GM21360 (cell line): ENCODE measurements around the gene RELL1.
A peak's percentile ranks its signal among the peaks of the same experiment; 100 is the strongest.

Experiments
- ATAC-seq: cut with Tn5 transposase; IDR thresholded peaks from one replicate; pipeline ENCODE4 v1.9.1; 2021; ENCODE audit warnings: mild to moderate bottlenecking, moderate library complexity; ENCODE audit not compliant: unreplicated experiment

Gene RELL1

DNA sequence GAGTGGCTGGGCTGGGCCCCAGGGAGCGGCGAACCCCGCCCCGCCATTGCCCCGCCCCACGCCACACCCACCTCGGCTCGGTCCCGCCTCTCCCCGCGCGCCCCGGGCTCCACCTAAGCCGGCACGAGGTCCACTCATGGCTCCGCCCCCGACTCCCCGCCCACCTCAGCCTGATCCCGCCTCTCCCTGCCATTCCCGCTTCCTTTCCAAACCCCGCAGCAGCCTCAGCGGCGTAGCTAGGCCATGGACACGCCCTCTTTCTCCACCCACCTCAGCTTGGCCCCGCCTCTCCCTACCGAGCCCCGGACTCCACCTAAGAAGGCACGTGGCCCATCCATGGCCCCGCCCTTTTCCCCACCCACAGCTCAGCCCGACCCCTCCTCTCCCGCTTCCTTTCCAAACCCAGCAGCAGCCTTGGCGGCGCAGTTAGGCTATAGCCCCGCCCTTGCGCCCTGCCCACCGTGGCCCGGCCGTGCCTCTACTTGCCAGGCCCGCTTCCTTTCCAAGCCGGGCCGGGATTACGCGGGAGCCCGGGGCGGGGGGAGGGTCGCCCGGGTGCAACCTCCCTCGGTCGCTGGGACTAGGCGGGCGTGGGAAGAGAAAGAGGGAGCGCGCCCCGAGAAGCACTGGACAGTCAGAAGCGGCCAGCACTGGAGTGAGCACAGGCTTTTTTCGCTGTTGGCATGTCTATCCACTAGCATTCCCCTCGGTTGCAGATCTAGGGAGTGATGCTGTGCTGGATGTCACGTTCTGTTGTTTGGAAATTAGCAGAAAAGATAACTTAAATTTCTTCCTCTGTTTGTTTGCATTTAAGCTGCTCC, at the start of gene RELL1:
Gene RELL1, minus strand, starts transcription at position 4 of the 821 bp plus-strand sequence. CDS start 89 bp downstream, outside the sequence.
- ATAC-seq = peak; percentile 81

DNA sequence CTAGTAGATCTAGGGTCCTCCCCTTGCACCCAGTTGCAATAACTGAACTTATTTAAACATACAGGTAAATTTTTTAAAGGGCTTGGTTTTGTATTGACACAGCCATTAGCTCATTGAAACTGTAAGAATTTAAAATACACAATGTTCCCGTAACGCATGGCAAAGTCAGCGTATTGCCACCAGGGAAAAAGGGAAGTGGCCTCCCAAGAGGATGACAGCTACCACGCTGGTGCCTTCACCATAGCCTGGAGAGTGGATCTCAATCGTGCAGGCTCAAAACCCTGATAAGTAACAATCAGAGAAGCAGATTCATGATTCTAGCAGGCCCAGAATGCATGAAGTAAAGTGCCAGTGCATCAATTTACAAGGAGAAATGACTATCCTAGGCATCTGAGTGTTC, 49.4 kb upstream of the RELL1 start:
- no peak for ATAC-seq

DNA sequence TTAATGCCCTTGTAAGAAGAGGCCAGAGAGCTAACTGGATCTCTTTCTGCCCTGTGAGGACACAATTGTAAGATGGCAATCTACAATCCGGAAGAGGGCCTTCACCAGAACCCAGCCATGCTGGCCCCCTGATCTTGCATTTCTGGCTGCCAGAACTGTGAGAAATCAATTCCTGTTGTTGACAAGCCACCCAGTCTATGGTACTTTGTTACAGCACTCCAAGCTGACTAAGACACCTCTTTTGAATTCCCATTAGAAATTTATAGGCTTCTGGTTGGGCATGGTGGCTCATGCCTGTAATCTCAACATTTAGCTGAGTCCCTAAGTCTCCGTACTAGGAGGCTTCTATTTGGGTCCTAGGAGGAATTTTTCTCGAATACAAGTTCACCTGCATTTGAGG, 48.8 kb upstream of the RELL1 start:
- no peak for ATAC-seq

DNA sequence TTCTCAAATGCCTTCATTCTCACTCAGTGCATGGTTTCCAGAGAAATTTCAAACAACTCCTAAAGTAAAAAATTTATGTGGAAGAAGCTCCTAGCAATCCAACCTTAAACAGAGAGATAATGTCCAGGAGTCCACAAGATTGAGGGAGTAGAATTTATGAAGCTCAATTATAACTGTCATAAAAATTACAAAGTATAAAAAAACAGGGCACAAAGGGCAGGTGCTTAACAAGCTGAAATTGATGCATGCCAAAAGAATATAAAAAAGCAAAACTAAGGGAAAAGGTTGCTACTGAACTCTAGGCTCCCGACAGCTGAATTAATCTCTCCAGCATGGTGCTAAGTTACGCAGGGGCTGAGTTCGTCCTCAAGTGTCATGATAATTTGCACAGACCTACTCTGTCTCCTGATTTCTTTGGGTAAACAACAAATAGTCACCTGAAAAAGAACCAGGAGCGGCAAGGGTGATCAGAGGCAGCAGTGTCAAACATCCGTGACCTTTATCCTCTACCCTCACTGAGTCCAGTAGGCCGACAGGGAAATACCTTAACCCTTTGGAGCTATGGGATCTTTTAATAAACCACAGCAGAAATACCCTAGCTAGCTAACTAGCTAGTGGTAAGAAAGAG, 47.2 kb upstream of the RELL1 start:
- ATAC-seq = no peak

DNA sequence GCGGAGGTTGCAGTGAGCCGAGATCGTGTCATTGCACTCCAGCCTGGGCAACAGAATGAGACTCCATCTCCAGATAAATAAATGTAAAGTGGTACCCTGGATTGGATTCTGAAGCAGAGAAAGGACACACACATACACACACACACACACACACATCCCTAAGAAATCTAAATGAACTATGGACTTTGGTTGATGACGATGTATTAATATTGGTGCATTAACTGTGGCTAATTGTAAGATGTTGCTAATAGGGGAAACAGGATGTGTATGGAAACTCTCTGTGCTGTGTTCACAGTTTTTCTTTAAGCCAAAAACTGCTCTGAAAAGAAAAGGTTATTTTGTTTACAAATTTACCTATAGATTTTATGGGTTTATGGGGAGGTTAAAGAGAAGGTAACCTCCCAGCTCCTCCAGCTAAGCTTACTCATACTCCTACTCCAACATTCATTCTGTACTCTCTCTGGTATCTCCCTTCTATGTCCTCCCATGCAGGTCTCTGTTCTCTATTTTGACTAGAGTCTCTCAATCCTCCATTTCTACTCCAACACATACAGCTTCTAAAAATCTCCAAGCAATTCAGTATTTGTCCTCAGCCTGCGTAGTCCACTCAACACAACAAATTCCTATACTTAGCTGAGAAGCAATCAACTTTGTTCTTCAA, 46.5 kb upstream of the RELL1 start:
- peak; percentile 81 for ATAC-seq

- ATAC-seq = no peak
These were observed 43.5 kb upstream of the RELL1 start for GRCh38 chr4:37729649-37730004.

GRCh38 chr4:37728064-37728463, 41.9 kb upstream of the RELL1 start:
- no peak for ATAC-seq

GRCh38 chr4:37727635-37728034, 41.5 kb upstream of the RELL1 start:
- no peak for ATAC-seq

DNA sequence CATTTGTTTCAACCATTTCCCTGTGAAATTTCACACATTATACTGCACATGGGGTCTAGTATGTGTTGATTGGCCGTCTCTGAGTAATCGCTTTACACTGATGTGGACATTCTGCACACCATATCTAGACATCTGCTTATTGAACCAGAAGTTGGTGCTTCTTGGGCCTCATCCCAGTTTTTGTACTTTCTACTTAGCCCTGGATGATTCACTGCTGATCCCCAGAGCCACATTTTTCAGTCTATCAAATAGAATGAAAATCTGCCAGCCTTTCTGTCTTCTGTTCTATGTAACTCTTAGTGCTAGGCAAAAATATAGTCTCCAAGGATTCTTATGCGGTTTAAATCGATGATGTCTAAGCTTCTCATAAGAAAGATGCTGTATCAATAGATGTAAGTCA, 40.5 kb upstream of the RELL1 start:
- ATAC-seq = no peak

- ATAC-seq = no peak
These were observed 39.5 kb upstream of the RELL1 start for GRCh38 chr4:37725718-37726117.

DNA sequence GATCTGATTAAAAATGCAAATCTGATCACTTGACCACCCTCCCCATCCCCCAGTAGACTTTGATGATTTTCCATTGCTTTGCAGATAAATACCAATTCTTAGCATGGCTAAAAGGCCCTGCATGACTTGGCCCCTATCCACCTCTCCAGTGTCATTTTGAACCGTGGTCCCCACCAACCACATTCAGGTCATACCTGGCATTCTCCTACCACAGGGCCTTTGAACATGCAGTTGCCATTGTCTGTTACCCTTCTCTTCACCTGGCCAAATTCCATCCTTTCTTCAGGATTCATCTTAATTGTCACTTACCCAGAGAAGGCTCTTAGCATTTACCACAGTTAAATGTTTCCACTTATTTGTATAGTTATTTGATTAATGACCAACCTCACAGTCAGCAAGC, 36.9 kb upstream of the RELL1 start:
- no peak for ATAC-seq

GRCh38 chr4:37721995-37722638, 35.9 kb upstream of the RELL1 start:
- ATAC-seq = no peak

GRCh38 chr4:37719021-37719420, 32.8 kb upstream of the RELL1 start:
- no peak for ATAC-seq

DNA sequence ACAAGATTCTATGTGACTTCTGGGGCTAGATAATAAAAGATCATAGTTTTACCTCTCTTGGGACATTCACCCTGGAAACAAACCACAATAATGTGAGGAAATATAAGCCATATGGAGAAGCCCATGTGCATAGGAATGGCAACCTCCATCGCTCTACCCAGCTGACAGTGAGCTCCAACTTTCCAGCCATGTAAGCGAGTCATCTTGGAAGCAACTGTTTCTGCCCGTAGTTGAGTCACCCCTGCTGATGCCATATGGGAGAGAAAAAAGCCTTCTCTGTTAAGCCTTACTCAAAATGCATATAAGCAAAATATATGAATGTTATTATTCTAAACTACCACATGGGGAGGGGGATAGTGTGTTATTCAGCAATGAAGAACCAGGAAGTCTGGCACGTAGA, 31.4 kb upstream of the RELL1 start:
- ATAC-seq = no peak

DNA sequence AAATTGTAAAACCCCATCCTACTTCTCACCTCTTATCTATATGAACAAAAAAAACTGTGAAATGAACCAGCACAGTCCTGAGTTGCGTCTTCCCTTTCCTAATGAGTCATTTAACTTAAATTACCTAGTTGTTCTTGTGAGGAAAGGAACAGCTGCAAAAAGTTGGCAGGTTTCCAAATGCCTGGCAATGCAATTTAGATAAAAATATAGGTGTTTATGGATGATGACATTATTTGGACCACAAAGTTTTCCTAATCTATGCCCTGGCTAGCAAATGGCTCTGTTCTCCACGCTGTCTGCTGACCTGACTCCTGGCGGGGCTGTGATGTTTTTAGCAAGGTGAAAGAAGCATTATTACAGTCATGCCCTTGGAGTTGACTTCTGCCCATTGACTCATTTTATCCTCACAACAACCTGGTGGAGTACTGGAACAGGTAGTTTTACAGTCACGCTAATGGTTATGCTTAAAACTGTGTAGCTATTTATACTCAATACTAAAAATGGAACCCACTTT, 29.8 kb upstream of the RELL1 start:
- ATAC-seq = peak; percentile 83

- ATAC-seq = no peak
These were observed 24.3 kb upstream of the RELL1 start for GRCh38 chr4:37710491-37710890.

- no peak for ATAC-seq
These were observed 19.9 kb upstream of the RELL1 start for GRCh38 chr4:37706032-37706431.

- no peak for ATAC-seq
These were observed 19.4 kb upstream of the RELL1 start for GRCh38 chr4:37705571-37705970.

GRCh38 chr4:37699868-37700481, 13.8 kb upstream of the RELL1 start:
- ATAC-seq = no peak

- ATAC-seq = no peak
These were observed 11.4 kb upstream of the RELL1 start for GRCh38 chr4:37697566-37697965.
